GM23338 (cell line): ENCODE data around the gene TMEM217. TPM values are rescaled to one million over a fixed set of nuclear protein-coding genes. Genes with fewer than 3 reads are reported as not detected.

Experiments used
- ATAC-seq: fragments of 200-7000 bp; cut with Tn5 transposase; 3 replicates; pipeline ENCODE4 v1.9.1; 2020
- DNase-seq: peaks from one replicate; pipeline ENCODE4 v3.0.0-alpha.2; 2015; ENCODE audit warnings: low spot score
- H2AFZ ChIP-seq: fragments of 200-600 bp; sonication (generic); 2 replicates; pipeline ENCODE4 v1.8.0; 2016; ENCODE audit warnings: antibody characterized with exemption, mild to moderate bottlenecking, moderate library complexity
- H3F3A ChIP-seq: fragments of 200-600 bp; sonication (generic); replicated peaks from 2 replicates; pipeline ENCODE4 v1.8.0; 2017; ENCODE audit warnings: antibody characterized with exemption, mixed run types, low read depth
- H3K27ac ChIP-seq: fragments of 200-600 bp; sonication (generic); 2 replicates; pipeline ENCODE4 v1.6.1; 2016; ENCODE audit warnings: low read depth
- H3K27me3 ChIP-seq: fragments of 200-600 bp; sonication (generic); 2 replicates; pipeline ENCODE4 v1.8.0; 2016; ENCODE audit warnings: mild to moderate bottlenecking, mixed run types, moderate library complexity; ENCODE audit not compliant: insufficient read depth
- H3K36me3 ChIP-seq: fragments of 200-600 bp; sonication (generic); 2 replicates; pipeline ENCODE4 v1.8.0; 2016; ENCODE audit warnings: mild to moderate bottlenecking; ENCODE audit not compliant: insufficient read depth
- H3K4me1 ChIP-seq: fragments of 200-600 bp; sonication (generic); 2 replicates; pipeline ENCODE4 v1.8.0; 2016; ENCODE audit warnings: mild to moderate bottlenecking, moderate library complexity; ENCODE audit not compliant: insufficient read depth
- H3K4me2 ChIP-seq: fragments of 200-600 bp; sonication (generic); 2 replicates; pipeline ENCODE4 v1.7.1; 2017; ENCODE audit warnings: mixed run types
- H3K4me3 ChIP-seq: fragments of 200-600 bp; sonication (generic); 2 replicates; pipeline ENCODE4 v1.6.1; 2016; ENCODE audit warnings: mixed run types
- H3K79me2 ChIP-seq: fragments of 200-600 bp; sonication (generic); replicated peaks from 2 replicates; pipeline ENCODE4 v1.8.0; 2017; ENCODE audit warnings: mild to moderate bottlenecking; ENCODE audit not compliant: insufficient read depth
- H3K9me2 ChIP-seq: fragments of 200-600 bp; sonication (generic); 2 replicates; pipeline ENCODE4 v1.8.0; 2017; ENCODE audit not compliant: insufficient read depth
- H4K20me1 ChIP-seq: fragments of 200-600 bp; sonication (generic); replicated peaks from 2 replicates; pipeline ENCODE4 v1.8.0; 2017; ENCODE audit warnings: mild to moderate bottlenecking; ENCODE audit not compliant: insufficient read depth
- H3K27ac Mint-ChIP-seq: 2 replicates; pipeline ENCODE4 v1.8.0; 2020; ENCODE audit warnings: inconsistent platforms, mild to moderate bottlenecking, moderate library complexity, mixed read lengths
- H3K27me3 Mint-ChIP-seq: 3 replicates; pipeline ENCODE4 v1.8.0; 2022; ENCODE audit warnings: low read depth, mild to moderate bottlenecking, moderate library complexity, mixed read lengths, inconsistent platforms; ENCODE audit not compliant: insufficient read depth, poor library complexity
- H3K36me3 Mint-ChIP-seq: 3 replicates; pipeline ENCODE4 v1.8.0; 2021; ENCODE audit warnings: low read depth, mild to moderate bottlenecking, inconsistent platforms, moderate library complexity, mixed read lengths
- H3K4me1 Mint-ChIP-seq: 3 replicates; pipeline ENCODE4 v1.8.0; 2020; ENCODE audit warnings: mild to moderate bottlenecking, inconsistent platforms, mixed read lengths
- H3K4me3 Mint-ChIP-seq: 3 replicates; pipeline ENCODE4 v1.8.0; 2021; ENCODE audit warnings: moderate library complexity, mild to moderate bottlenecking, inconsistent platforms, mixed read lengths
- H3K9me3 Mint-ChIP-seq: 3 replicates; pipeline ENCODE4 v1.8.0; 2020; ENCODE audit warnings: moderate library complexity, mild to moderate bottlenecking, inconsistent platforms, mixed read lengths
- CREB1 ChIP-seq: fragments of 250-450 bp; sonication (Bioruptor Pico); IDR thresholded peaks from 2 replicates; pipeline ENCODE4 v1.5.0; 2020; ENCODE audit warnings: low read depth, mild to moderate bottlenecking, moderate library complexity
- CTCF ChIP-seq, 2 experiments: fragments of 200-600 bp in 1 of 2; sonication (generic) in 1 of 2; conservative IDR thresholded peaks; 2 replicates each; pipeline versions ENCODE4 v1.5.1 to v1.6.1; 2016 to 2017; ENCODE audit warnings: antibody characterized with exemption in 2 of 2, low read depth in 2 of 2, mild to moderate bottlenecking in 2 of 2, moderate library complexity in 1 of 2
- ETS1 ChIP-seq: IDR thresholded peaks from 2 replicates; pipeline ENCODE4 v1.6.1; 2016; ENCODE audit warnings: antibody characterized with exemption
- EZH2 ChIP-seq: fragments of 200-600 bp; sonication (generic); IDR thresholded peaks from one replicate; pipeline ENCODE4 v1.8.0; 2017; ENCODE audit warnings: antibody characterized with exemption, mild to moderate bottlenecking, low read depth; ENCODE audit not compliant: unreplicated experiment
- EZH2phosphoT487 ChIP-seq: fragments of 200-600 bp; sonication (generic); IDR thresholded peaks from one replicate; pipeline ENCODE4 v1.8.1; 2018; ENCODE audit warnings: antibody characterized with exemption; ENCODE audit not compliant: unreplicated experiment
- JUNB ChIP-seq: IDR thresholded peaks from one replicate; pipeline ENCODE4 v1.6.1; 2016; ENCODE audit warnings: antibody characterized with exemption; ENCODE audit not compliant: unreplicated experiment
- NANOG ChIP-seq: IDR thresholded peaks from 2 replicates; pipeline ENCODE4 v1.6.1; 2016; ENCODE audit warnings: antibody characterized with exemption, borderline replicate concordance
- POLR2AphosphoS5 ChIP-seq: IDR thresholded peaks from 2 replicates; pipeline ENCODE4 v1.6.1; 2016; ENCODE audit warnings: antibody characterized with exemption, low read depth
- REST ChIP-seq: IDR thresholded peaks from one replicate; pipeline ENCODE4 v1.6.1; 2018; ENCODE audit warnings: antibody characterized with exemption; ENCODE audit not compliant: unreplicated experiment
- STAT1 ChIP-seq: IDR thresholded peaks from one replicate; pipeline ENCODE4 v1.6.1; 2016; ENCODE audit warnings: antibody characterized with exemption; ENCODE audit not compliant: unreplicated experiment
- ZNF114 ChIP-seq: fragments of 250-450 bp; sonication (Bioruptor Pico); IDR thresholded peaks from 2 replicates; pipeline ENCODE4 v1.5.0; 2020; ENCODE audit warnings: mild to moderate bottlenecking, moderate library complexity
- ZNF331 ChIP-seq: fragments of 250-450 bp; sonication (Bioruptor Pico); IDR thresholded peaks from 2 replicates; pipeline ENCODE4 v1.5.0; 2020; ENCODE audit warnings: low read depth, mild to moderate bottlenecking, moderate library complexity
- ZNF462 ChIP-seq: fragments of 250-450 bp; sonication (Bioruptor Pico); IDR thresholded peaks from 2 replicates; pipeline ENCODE4 v1.5.0; 2020; ENCODE audit warnings: mild to moderate bottlenecking, moderate library complexity
- polyA plus RNA-seq: library from polyadenylated mRNA; unstranded; fragments of >200 nt; fragmentation: Nextera tagmentation; extraction: Ambion mirVana; gene quantifications from 2 replicates; pipeline ENCODE4 v1.2.1, GENCODE V29; 2016
- total RNA-seq: library from RNA; depleted of rRNA; stranded (reverse); fragments of >200 nt; shearing (Covaris generic); gene quantifications from 2 replicates; pipeline ENCODE4 v1.2.3, GENCODE V29; 2014

TMEM217 gene
- total and polyA plus RNA-seq, 2 experiments from 2014 or later, result 1.3 TPM; not detected in 1

GRCh38 chr6:37239950-37240713, 17.8 kb downstream of the TMEM217 start:
- no peak for ATAC-seq
- H3K4me1 Mint-ChIP-seq, result peaks cover 3% of the 10 kb centered on the region; the same call in 1 of the 3 replicates
- no peaks in the 10 kb centered on the region for H3K27me3 ChIP-seq
- H3K4me3 Mint-ChIP-seq, result no peak overlapping the region
- H3K4me2 ChIP-seq, result no peak overlapping the region
- no peaks in the 10 kb centered on the region for H3K36me3 Mint-ChIP-seq
- no peaks in the 10 kb centered on the region for H3K79me2 ChIP-seq
- H3K27ac ChIP-seq, result no peak overlapping the region; the same call in 1 of the 2 replicates
- no peak overlapping the region for H3K4me3 ChIP-seq
- H3K36me3 ChIP-seq, result no peaks in the 10 kb centered on the region
- no peak for TF ChIP-seq EZH2phosphoT487
- TF ChIP-seq CTCF (conservative IDR thresholded peaks at IDR 0.05; ENCODE audit: low read depth in 2 of 2), result no peak
- no peak for TF ChIP-seq ZNF114
- no peak for TF ChIP-seq NANOG
- no peak for TF ChIP-seq JUNB
- no peak for TF ChIP-seq STAT1
- no peak for TF ChIP-seq ZNF331 (CRISPR knock-in tag)
- TF ChIP-seq ETS1, result no peak
- TF ChIP-seq REST, result no peak
- TF ChIP-seq POLR2AphosphoS5, result no peak
- TF ChIP-seq EZH2, result no peak
- TF ChIP-seq CREB1 (CRISPR knock-in tag), result no peak
- TF ChIP-seq ZNF462, result no peak
- no peaks in the 10 kb centered on the region for H3K9me3 Mint-ChIP-seq
- no peak overlapping the region for H2AFZ ChIP-seq
- peaks cover 4% of the 10 kb centered on the region; the same call in 1 of the 2 replicates for H3F3A ChIP-seq
- peaks cover 4% of the 10 kb centered on the region; the same call in 1 of the 2 replicates for H3K9me2 ChIP-seq
- no peaks in the 10 kb centered on the region for H3K4me1 ChIP-seq
- no peaks in the 10 kb centered on the region for H4K20me1 ChIP-seq
- H3K27ac Mint-ChIP-seq, result no peak overlapping the region
- H3K27me3 Mint-ChIP-seq, result peaks cover 4% of the 10 kb centered on the region
- DNase-seq, result no peak
